Subcutaneous preadipocyte (primary cell): ENCODE data around the gene RNMT. TPM values are rescaled to one million over a fixed set of nuclear protein-coding genes. Genes with fewer than 3 reads are reported as not detected.

Experiments used
- small RNA-seq: library from RNA; depleted of rRNA; stranded (forward); fragments of <200 nt; gene quantifications from one replicate; pipeline ENCODE3, GENCODE V24; 2012
- total RNA-seq: library from RNA; depleted of rRNA; stranded (reverse); fragments of >200 nt; gene quantifications from 2 replicates; pipeline ENCODE4 v1.2.3, GENCODE V29; 2012

Gene RNMT
- 18.4 and 20.7 TPM in 2 replicates for total RNA-seq

GRCh38 chr18:13726232-13726971, at the start of gene RNMT, which contains the start of gene FAM210A:
Gene RNMT (plus strand): TSS chr18:13726673. CDS start chr18:13731518, 4,845 bp downstream.
Gene FAM210A (minus strand): TSS chr18:13726558. CDS start chr18:13682077, 44,481 bp downstream.

Small RNA genes within 50 kb of the gene (small RNA-seq; reads per million reads assigned to genes)
- gene AP001525.1 (not detected), gene RN7SL362P (not detected)

Other genes with a start within 250 kb of the RNMT start
- 17.6 and 28.2 TPM in 2 replicates for gene FAM210A, start 115 bp upstream of the RNMT start, total RNA-seq
- not detected in 2 replicates for gene MC5R, start 97.5 kb downstream of the RNMT start, total RNA-seq
- gene MC2R, start 188.9 kb downstream of the RNMT start, total RNA-seq = not detected in 2 replicates